ENCODE measurements around the gene THBS3.
"Not testable (repeated sequence)": the region's sequence is repeated elsewhere in the genome, so short reads cannot be mapped to it uniquely, and the experiment has no call there.

Gene THBS3

GRCh38 chr1:155191904-155192303 is 15.8 kb downstream of the THBS3 start:
- DNase-seq (ENCODE audit: extremely low read depth in 1 of 2, low read depth in 1 of 2) = no peak

- not testable (repeated sequence) for DNase-seq (ENCODE audit: extremely low read depth in 1 of 2, low read depth in 1 of 2)
Measured at GRCh38 chr1:155189926-155190325, 17.8 kb downstream of the THBS3 start.

- no peak for DNase-seq (ENCODE audit: extremely low read depth in 1 of 2, low read depth in 1 of 2)
Measured at GRCh38 chr1:155188268-155188667, 19.4 kb downstream of the THBS3 start.

- DNase-seq (ENCODE audit: extremely low read depth in 1 of 2, low read depth in 1 of 2) = no peak
Measured at GRCh38 chr1:155187456-155187891, 20.2 kb downstream of the THBS3 start.

- DNase-seq (ENCODE audit: extremely low read depth in 1 of 2, low read depth in 1 of 2) = no peak
Measured at GRCh38 chr1:155186794-155187455, 20.8 kb downstream of the THBS3 start.

GRCh38 chr1:155186067-155186793 is 21.5 kb downstream of the THBS3 start:
- DNase-seq (ENCODE audit: extremely low read depth in 1 of 2, low read depth in 1 of 2) = no peak

GRCh38 chr1:155185783-155186066 is 22.0 kb downstream of the THBS3 start:
- DNase-seq (ENCODE audit: extremely low read depth in 1 of 2, low read depth in 1 of 2) = no peak

- no peak for DNase-seq (ENCODE audit: extremely low read depth in 1 of 2, low read depth in 1 of 2)
Measured at GRCh38 chr1:155184835-155185782, 22.6 kb downstream of the THBS3 start.

GRCh38 chr1:155184351-155184811 is 23.3 kb downstream of the THBS3 start:
- DNase-seq (ENCODE audit: extremely low read depth in 1 of 2, low read depth in 1 of 2) = no peak

- DNase-seq (ENCODE audit: extremely low read depth in 1 of 2, low read depth in 1 of 2) = no peak
Measured at GRCh38 chr1:155183775-155184221, 23.9 kb downstream of the THBS3 start.

- no peak for DNase-seq (ENCODE audit: extremely low read depth in 1 of 2, low read depth in 1 of 2)
Measured at GRCh38 chr1:155182052-155182550, 25.6 kb downstream of the THBS3 start.

- DNase-seq (ENCODE audit: extremely low read depth in 1 of 2, low read depth in 1 of 2) = no peak
Measured at GRCh38 chr1:155181371-155182051, 26.2 kb downstream of the THBS3 start.

- DNase-seq (ENCODE audit: extremely low read depth in 1 of 2, low read depth in 1 of 2) = no peak
Measured at GRCh38 chr1:155179112-155180031, 28.3 kb downstream of the THBS3 start.

GRCh38 chr1:155178441-155179111 is 29.1 kb downstream of the THBS3 start:
- no peak for DNase-seq (ENCODE audit: extremely low read depth in 1 of 2, low read depth in 1 of 2)

- DNase-seq (ENCODE audit: extremely low read depth in 1 of 2, low read depth in 1 of 2) = no peak
Measured at GRCh38 chr1:155177918-155178281, 29.8 kb downstream of the THBS3 start.

GRCh38 chr1:155177192-155177917 is 30.3 kb downstream of the THBS3 start:
- no peak for DNase-seq (ENCODE audit: extremely low read depth in 1 of 2, low read depth in 1 of 2)

GRCh38 chr1:155176544-155177071 is 31.1 kb downstream of the THBS3 start:
- peak; percentile 60 to 77 for DNase-seq (ENCODE audit: extremely low read depth in 1 of 2, low read depth in 1 of 2)

GRCh38 chr1:155175927-155176371 is 31.7 kb downstream of the THBS3 start:
- no peak for DNase-seq (ENCODE audit: extremely low read depth in 1 of 2, low read depth in 1 of 2)

Data from activated CD8-positive, alpha-beta memory T cell treated with anti-CD3 and anti-CD28 coated beads for 1 hour (primary cell).